GM12891 (cell line): ENCODE data around the gene CHPF.

ENCODE experiments used
- POLR2A ChIP-seq: IDR thresholded peaks from 2 replicates; pipeline ENCODE4 v1.6.1; 2011; ENCODE audit warnings: low read depth, low read length, control low read depth
- POLR2AphosphoS5 ChIP-seq: IDR thresholded peaks from 2 replicates; pipeline ENCODE4 v1.6.1; 2011; ENCODE audit warnings: low read depth, low read length, control low read depth
- POU2F2 ChIP-seq: IDR thresholded peaks from 2 replicates; pipeline ENCODE4 v1.6.1; 2011; ENCODE audit warnings: low read depth, mild to moderate bottlenecking, control low read depth, low read length, moderate library complexity
- SPI1 ChIP-seq: IDR thresholded peaks from 2 replicates; pipeline ENCODE4 v1.6.1; 2011; ENCODE audit warnings: low read depth, low read length, control low read depth
- TAF1 ChIP-seq: IDR thresholded peaks from 2 replicates; pipeline ENCODE4 v1.6.1; 2011; ENCODE audit warnings: low read depth, low read length, control low read depth

GRCh38 chr2:219569635-219570034 is 26.0 kb upstream of the CHPF start:
- TF ChIP-seq POLR2AphosphoS5 (no peak), TAF1 (no peak), POLR2A (no peak), SPI1 (no peak), POU2F2 (no peak)
